Measurements from ENCODE around the gene NPAS3.

Gene NPAS3

DNA sequence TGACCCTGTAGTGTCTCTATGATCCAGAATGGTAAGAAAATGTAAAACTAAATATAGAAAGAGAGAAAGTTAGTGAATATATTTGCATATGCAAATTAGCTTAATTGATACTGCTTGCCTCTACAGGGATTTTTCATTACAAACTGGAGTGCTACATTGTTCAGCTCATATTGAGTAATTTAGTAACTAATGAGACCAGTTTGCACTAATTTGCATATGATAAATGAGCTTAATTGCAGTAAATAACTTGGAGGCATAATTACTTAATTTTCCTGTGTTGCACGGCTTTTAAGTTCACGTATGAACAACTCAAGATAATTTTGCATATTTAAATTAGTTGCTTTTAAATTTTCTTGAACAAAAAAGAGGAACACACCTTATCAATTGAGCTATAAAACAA lies 436.5 kb downstream of the NPAS3 start:
- no peak for DNase-seq (ENCODE audit: extremely low spot score)
- TF ChIP-seq, protein P1, sequence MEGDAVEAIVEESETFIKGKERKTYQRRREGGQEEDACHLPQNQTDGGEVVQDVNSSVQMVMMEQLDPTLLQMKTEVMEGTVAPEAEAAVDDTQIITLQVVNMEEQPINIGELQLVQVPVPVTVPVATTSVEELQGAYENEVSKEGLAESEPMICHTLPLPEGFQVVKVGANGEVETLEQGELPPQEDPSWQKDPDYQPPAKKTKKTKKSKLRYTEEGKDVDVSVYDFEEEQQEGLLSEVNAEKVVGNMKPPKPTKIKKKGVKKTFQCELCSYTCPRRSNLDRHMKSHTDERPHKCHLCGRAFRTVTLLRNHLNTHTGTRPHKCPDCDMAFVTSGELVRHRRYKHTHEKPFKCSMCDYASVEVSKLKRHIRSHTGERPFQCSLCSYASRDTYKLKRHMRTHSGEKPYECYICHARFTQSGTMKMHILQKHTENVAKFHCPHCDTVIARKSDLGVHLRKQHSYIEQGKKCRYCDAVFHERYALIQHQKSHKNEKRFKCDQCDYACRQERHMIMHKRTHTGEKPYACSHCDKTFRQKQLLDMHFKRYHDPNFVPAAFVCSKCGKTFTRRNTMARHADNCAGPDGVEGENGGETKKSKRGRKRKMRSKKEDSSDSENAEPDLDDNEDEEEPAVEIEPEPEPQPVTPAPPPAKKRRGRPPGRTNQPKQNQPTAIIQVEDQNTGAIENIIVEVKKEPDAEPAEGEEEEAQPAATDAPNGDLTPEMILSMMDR (IDR thresholded peaks at IDR 0.05; ENCODE audit: control extremely low read depth, extremely low read depth, low read depth, missing control alignments): no peak
- CTCF ChIA-PET: interaction anchor here (1.2 kb wide), 1 partner anchor 13 kb away, joined by 3 read pairs; no protein-coding TSS in a partner anchor
- POLR2A ChIA-PET: no interaction called here

DNA sequence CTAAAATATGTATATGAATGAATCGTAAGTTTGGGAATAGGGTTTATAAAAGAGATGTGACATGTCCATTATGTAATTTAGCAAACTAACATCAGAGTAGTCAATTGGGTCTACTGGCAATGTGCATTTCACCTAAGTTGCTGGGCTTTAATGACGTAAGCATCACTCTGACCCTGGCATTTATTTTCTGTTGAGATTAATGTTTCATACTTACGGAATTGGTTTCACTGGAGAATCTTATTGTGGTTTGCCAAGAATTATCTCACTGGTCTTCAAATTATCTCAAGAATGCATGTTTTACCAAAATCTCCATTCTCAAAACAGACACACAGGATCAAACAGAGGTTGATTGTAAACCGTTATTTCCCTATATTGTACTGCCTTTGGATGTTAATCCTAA lies 437.1 kb downstream of the NPAS3 start:
- ChIA-PET POLR2A (no interaction called here), CTCF (interaction anchor here (1.2 kb wide), 1 partner anchor 14 kb away, joined by 3 read pairs; no protein-coding TSS in a partner anchor)
- TF ChIP-seq, protein P1 (IDR thresholded peaks at IDR 0.05; ENCODE audit: control extremely low read depth, extremely low read depth, low read depth, missing control alignments): no peak
- DNase-seq (ENCODE audit: extremely low spot score): no peak

DNA sequence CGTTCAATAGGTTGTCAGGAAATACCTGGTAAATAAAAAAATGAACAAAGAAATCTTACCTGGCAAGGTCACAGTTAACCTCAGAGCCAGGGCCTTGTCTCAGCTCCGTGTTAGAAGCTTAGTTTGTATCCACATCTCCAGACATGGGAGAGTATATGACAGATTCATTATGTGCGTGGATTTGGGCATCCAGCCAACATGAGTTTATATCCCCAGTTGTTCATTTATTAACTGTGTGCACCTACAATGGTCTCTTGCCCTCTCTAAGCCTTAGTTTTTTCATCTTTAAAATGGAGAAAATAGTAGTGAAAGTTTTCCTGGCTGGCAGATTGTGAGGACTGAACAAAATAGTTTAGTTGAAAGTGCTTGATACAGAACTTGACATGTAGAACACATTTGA lies 437.8 kb downstream of the NPAS3 start:
- ChIA-PET CTCF (interaction anchor here (1.2 kb wide), 1 partner anchor 15 kb away, joined by 3 read pairs; no protein-coding TSS in a partner anchor), POLR2A (no interaction called here)
- TF ChIP-seq, protein P1 (IDR thresholded peaks at IDR 0.05; ENCODE audit: control extremely low read depth, extremely low read depth, low read depth, missing control alignments): no peak
- no peak for DNase-seq (ENCODE audit: extremely low spot score)

DNA sequence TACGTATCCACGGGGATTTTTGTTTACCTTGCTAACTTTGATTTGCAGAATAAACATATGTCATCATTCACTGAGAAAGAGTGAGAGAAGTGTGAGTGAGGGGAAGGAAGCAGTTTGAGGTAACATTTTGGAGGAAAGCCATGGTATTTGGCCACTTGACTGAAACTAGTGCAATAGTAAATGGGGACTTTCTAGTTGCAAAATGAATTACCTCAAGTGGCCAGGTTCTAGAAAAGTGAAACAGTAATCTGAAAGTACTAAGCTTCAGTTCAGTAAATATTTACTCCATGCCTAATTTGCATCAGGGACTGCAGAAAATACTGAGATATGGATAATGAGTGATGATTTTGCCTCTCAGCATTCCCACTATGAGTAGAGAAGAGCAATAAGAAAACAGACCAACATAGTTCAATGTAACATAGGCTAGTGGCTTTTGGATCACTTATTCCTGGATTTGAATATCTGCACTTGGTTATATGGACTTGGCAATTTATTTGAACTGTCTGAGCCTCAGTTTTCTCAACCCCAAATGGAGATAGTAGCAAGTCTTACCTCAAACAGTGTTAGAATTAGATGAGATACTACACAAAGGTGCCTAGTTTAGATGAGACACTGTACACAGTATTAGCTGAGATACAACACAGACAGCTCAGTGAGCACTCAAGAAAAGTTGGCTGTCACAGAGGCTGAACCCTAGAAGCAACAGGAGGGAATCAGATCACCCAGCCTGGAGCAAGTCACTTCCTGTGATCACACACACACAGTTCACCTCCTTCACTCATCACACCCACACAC lies 439.1 kb downstream of the NPAS3 start:
- no peak for DNase-seq (ENCODE audit: extremely low spot score)
- POLR2A ChIA-PET: no interaction called here
- CTCF ChIA-PET: interaction anchor here (1.0 kb wide), 1 partner anchor 10 kb away, joined by 3 read pairs; no protein-coding TSS in a partner anchor
- TF ChIP-seq, protein P1 (IDR thresholded peaks at IDR 0.05; ENCODE audit: control extremely low read depth, extremely low read depth, low read depth, missing control alignments): no peak

DNA sequence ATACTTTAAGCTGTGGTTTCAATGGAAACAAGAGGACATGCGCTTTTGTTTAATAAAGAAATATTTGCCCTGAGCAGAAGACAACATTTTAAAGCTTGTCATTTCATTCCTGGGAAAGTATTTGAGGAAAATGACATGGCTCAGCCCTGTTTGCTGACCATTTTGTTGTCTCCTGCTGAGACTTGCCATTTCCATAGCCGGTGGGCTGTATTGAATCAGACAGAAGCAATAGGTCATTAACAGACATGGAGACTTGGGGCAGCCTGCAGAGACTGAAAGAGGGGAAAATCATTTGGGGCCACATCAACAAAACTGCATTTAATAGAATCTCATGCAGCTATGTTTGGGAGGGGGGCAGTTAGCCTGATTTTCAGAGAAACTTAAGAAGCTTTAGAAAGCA lies 443.0 kb downstream of the NPAS3 start:
- TF ChIP-seq, protein P1 (IDR thresholded peaks at IDR 0.05; ENCODE audit: control extremely low read depth, extremely low read depth, low read depth, missing control alignments): no peak
- ChIA-PET CTCF (interaction anchor here (1.5 kb wide), 1 partner anchor 16 kb away, joined by 3 read pairs; no protein-coding TSS in a partner anchor), POLR2A (no interaction called here)
- DNase-seq (ENCODE audit: extremely low spot score): no peak

DNA sequence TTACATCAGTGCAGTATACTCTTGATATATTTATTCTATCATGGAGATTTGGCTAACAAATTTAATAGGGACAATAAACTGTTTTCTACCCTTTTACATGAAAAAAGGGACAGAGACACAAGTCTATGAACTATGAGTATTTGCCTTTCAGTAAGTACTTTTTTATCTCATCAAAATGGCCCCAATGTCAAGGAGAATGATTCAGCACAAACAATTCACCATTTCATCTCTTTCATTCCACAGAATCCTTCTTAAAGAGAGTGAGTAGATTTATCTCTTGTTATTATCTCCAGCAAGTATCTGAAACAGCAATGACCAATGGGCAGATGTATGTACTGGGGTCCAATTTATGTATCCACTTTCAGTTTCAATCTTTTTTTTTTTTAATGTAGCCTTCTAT lies 447.5 kb downstream of the NPAS3 start:
- CTCF ChIA-PET: no interaction called here
- no peak for DNase-seq (ENCODE audit: extremely low spot score)
- POLR2A ChIA-PET: no interaction called here
- TF ChIP-seq, protein P1 (IDR thresholded peaks at IDR 0.05; ENCODE audit: control extremely low read depth, extremely low read depth, low read depth, missing control alignments): no peak
